Gastroesophageal sphincter (tissue), 3 donors: ENCODE measurements around the gene HUNK.

ENCODE experiments used
- POLR2AphosphoS5 ChIP-seq: sonication (generic); formaldehyde crosslinking; IDR thresholded peaks from one replicate; pipeline ENCODE4 v1.6.1; 2017; ENCODE audit warnings: antibody characterized with exemption
- TF ChIP-seq, protein P1 (sequence below), 4 experiments: fragments of 200-600 bp in 2 of 4; fragments of 450-650 bp in 2 of 4; sonication (generic) in 1 of 4; IDR thresholded peaks; one replicate each; pipeline ENCODE4 v1.5.1; 2017 to 2019; ENCODE audit warnings: antibody characterized with exemption in 4 of 4, mild to moderate bottlenecking in 2 of 4, moderate library complexity in 2 of 4

DNA sequence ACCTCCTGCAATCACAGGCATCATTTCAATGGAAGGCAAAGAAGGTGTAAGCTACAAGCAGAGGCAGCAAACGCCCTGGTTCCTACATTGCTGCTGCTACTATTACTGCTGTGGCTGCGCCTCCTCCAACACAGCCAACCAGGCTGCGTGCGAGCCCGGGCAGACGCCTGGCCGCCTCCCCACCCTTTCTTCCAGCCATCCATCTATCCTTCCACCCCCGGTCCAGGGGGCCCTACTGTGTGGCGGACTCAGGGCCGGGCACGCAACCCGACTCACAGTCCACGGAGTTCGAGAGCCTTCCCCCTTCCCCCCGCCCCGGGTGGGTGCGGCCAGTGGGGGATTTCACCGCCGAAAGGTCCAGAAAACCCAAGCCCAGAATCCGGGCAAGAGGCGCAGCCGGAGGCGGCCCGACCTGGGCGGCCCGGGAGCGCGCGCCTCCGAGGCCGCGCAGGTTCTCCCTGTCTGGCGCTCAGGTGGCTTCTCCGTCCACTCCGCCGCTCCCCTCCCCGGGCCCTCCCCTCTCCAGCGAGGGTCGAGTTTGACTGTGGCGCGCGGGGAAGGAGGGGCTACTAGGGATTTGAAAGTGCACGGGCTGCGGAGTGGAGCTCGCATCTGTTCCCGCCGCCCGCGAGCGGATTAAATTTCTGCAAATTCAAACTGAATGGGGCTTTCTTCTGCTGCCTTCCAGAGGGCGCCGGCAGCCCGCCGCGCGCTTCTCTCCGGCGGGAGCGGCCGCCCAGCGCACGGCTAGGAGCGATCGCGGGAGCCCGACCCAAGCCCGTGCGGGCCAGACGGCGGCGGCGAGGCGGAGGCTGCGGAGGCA is at the start of gene HUNK:
- TF ChIP-seq POLR2AphosphoS5: no peak
- TF ChIP-seq, protein P1, sequence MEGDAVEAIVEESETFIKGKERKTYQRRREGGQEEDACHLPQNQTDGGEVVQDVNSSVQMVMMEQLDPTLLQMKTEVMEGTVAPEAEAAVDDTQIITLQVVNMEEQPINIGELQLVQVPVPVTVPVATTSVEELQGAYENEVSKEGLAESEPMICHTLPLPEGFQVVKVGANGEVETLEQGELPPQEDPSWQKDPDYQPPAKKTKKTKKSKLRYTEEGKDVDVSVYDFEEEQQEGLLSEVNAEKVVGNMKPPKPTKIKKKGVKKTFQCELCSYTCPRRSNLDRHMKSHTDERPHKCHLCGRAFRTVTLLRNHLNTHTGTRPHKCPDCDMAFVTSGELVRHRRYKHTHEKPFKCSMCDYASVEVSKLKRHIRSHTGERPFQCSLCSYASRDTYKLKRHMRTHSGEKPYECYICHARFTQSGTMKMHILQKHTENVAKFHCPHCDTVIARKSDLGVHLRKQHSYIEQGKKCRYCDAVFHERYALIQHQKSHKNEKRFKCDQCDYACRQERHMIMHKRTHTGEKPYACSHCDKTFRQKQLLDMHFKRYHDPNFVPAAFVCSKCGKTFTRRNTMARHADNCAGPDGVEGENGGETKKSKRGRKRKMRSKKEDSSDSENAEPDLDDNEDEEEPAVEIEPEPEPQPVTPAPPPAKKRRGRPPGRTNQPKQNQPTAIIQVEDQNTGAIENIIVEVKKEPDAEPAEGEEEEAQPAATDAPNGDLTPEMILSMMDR (IDR thresholded peaks at IDR 0.05): no peak
